Endodermal cell (in vitro differentiated cells): ENCODE results near the gene MGAT5B. TPM values are rescaled to one million over a fixed set of nuclear protein-coding genes. Genes with fewer than 3 reads are reported as not detected.

ENCODE experiments used
- DNase-seq: peaks from one replicate; pipeline ENCODE4 v3.0.0-alpha.2; 2017
- H3K27ac ChIP-seq: 2 replicates; pipeline ENCODE4 v1.5.1; 2013; ENCODE audit warnings: mild to moderate bottlenecking, low read depth, low read length, moderate library complexity
- H3K27me3 ChIP-seq: 2 replicates; pipeline ENCODE4 v1.6.1; 2013; ENCODE audit warnings: mild to moderate bottlenecking, low read length, moderate library complexity; ENCODE audit not compliant: insufficient read depth, control insufficient read depth, poor library complexity, severe bottlenecking
- H3K36me3 ChIP-seq: 2 replicates; pipeline ENCODE4 v1.7.0; 2013; ENCODE audit warnings: mild to moderate bottlenecking, low read length, moderate library complexity; ENCODE audit not compliant: control insufficient read depth, insufficient read depth
- H3K4me1 ChIP-seq: one replicate; pipeline ENCODE4 v1.7.0; 2013; ENCODE audit warnings: low read length; ENCODE audit not compliant: control insufficient read depth, insufficient read depth
- H3K4me3 ChIP-seq: 2 replicates; pipeline ENCODE4 v1.5.1; 2013; ENCODE audit warnings: mild to moderate bottlenecking, low read length, moderate library complexity
- H3K9ac ChIP-seq: 2 replicates; pipeline ENCODE4 v1.6.1; 2013; ENCODE audit warnings: mild to moderate bottlenecking, low read length, moderate library complexity; ENCODE audit not compliant: poor library complexity, severe bottlenecking; ENCODE audit errors: extremely low read depth
- H3K9me3 ChIP-seq: 2 replicates; pipeline ENCODE4 v1.6.1; 2013; ENCODE audit warnings: mild to moderate bottlenecking, low read length, moderate library complexity; ENCODE audit not compliant: control insufficient read depth
- H3K27ac Mint-ChIP-seq: 2 replicates; pipeline ENCODE4 v1.8.0; 2020; ENCODE audit warnings: mixed read lengths
- H3K27me3 Mint-ChIP-seq: 2 replicates; pipeline ENCODE4 v1.8.0; 2021; ENCODE audit warnings: mild to moderate bottlenecking, mixed read lengths; ENCODE audit not compliant: insufficient read depth
- H3K36me3 Mint-ChIP-seq: 2 replicates; pipeline ENCODE4 v1.8.0; 2020; ENCODE audit warnings: low read depth, mixed read lengths
- H3K4me1 Mint-ChIP-seq: 2 replicates; pipeline ENCODE4 v1.8.0; 2020; ENCODE audit warnings: mixed read lengths
- H3K4me3 Mint-ChIP-seq: 2 replicates; pipeline ENCODE4 v1.8.0; 2020; ENCODE audit warnings: mild to moderate bottlenecking, moderate library complexity, mixed read lengths
- H3K9me3 Mint-ChIP-seq: 2 replicates; pipeline ENCODE4 v1.8.0; 2020; ENCODE audit warnings: mild to moderate bottlenecking, mixed read lengths
- CTCF ChIP-seq: fragments of 200-600 bp; sonication (generic); conservative IDR thresholded peaks from 2 replicates; pipeline ENCODE4 v1.5.0; 2021; ENCODE audit warnings: antibody characterized with exemption, mild to moderate bottlenecking
- WGBS, 2 experiments: methylation state at CpG; one replicate each; pipeline versions ENCODE4 v1.1.5 to v1.1.7; 2013; ENCODE audit warnings: missing lambda C conversion rate in 2 of 2, mixed read lengths in 1 of 2; ENCODE audit not compliant: insufficient coverage in 1 of 2, insufficient read length in 1 of 2; 5-methylcytosine and 5-hydroxymethylcytosine counted together
- long read RNA-seq, 4 experiments: library from polyadenylated mRNA in 2 of 4; library from RNA in 1 of 4; library from capped mRNA in 1 of 4; stranded (forward) in 3 of 4; unstranded in 1 of 4; transcript quantifications; one replicate each; pipeline ENCODE4 v2.0.0, GENCODE V29; 2020 to 2021; ENCODE audit warnings: inconsistent platforms in 1 of 4
- polyA plus RNA-seq, 2 experiments: library from polyadenylated mRNA; stranded (reverse); fragments of 50-300 nt; gene quantifications; one replicate each; pipeline ENCODE4 v1.2.3, GENCODE V29; 2013
- total RNA-seq, 2 donors: library from RNA; stranded (reverse); fragmentation: NEBNext Ultra II Directional in 1 of 2; extraction: Animal tissue kit (Norgen Biotek cat#: 25700) in 1 of 2; gene quantifications; 2 replicates in 1 of 2; 3 replicates in 1 of 2; pipeline ENCODE4 v1.2.1, GENCODE V29; 2021

The MGAT5B gene
- total RNA-seq, result 1 to 10 TPM; 2.9 to 3.3 TPM
- polyA plus RNA-seq (2013, experiment 1 of 2), result 7.2 TPM
- 7.2 TPM for polyA plus RNA-seq (2013, experiment 2 of 2)
- long read RNA-seq, experiment 1, partial matches to known transcripts, result 0 of 2 reads
- long read RNA-seq, experiment 1, other reads (novel, unspliced or antisense), result 2 of 2 reads
- long read RNA-seq, experiment 2, partial matches to known transcripts, result 0 of 4 reads
- long read RNA-seq, experiment 2, other reads (novel, unspliced or antisense), result 4 of 4 reads
- long read RNA-seq, experiment 3, result 0 reads
- long read RNA-seq, experiment 4, result 0 reads

GRCh38 chr17:76868176-76868668 lies at the start of gene MGAT5B:
Gene MGAT5B (plus strand): TSS chr17:76868404. CDS start chr17:76869030, 626 bp downstream.
- peak; percentile 98 for DNase-seq
- Mint-ChIP-seq H3K4me3 (peak within 1 kb of the TSS; percentile 51), H3K4me1 (peaks cover 13% of the 10 kb centered on the region), H3K27me3 (peaks cover 28% of the 10 kb centered on the region), H3K27ac (no peak within 1 kb of the TSS), H3K36me3 (no peaks in the 10 kb centered on the region), H3K9me3 (no peaks in the 10 kb centered on the region)
- H3K4me1 ChIP-seq, result no peaks in the 10 kb centered on the region
- no peak within 1 kb of the TSS for H3K9ac ChIP-seq
- H3K27ac ChIP-seq, result no peak within 1 kb of the TSS
- peak; percentile 93 for TF ChIP-seq CTCF
- H3K9me3 ChIP-seq, result no peaks in the 10 kb centered on the region
- H3K27me3 ChIP-seq, result peaks cover 44% of the 10 kb centered on the region
- WGBS, 2 experiments, result 1% methylated on average over 76 of the region's 76 CpGs; no CpG with 5 or more reads in 1 of the 2 experiments
- H3K36me3 ChIP-seq, result no peaks in the 10 kb centered on the region
- H3K4me3 ChIP-seq, result peak within 1 kb of the TSS; percentile 49

- H3K36me3 ChIP-seq, result no peaks in the 10 kb centered on the region
- H3K36me3 Mint-ChIP-seq, result no peaks in the 10 kb centered on the region
- peaks cover 3% of the 10 kb centered on the region for H3K27me3 Mint-ChIP-seq
- H3K9me3 ChIP-seq, result no peaks in the 10 kb centered on the region
- H3K27ac ChIP-seq, result no peak overlapping the region
- no peak overlapping the region for H3K9ac ChIP-seq
- 56% methylated on average over 1 of the region's 1 CpG; no CpG with 5 or more reads in 1 of the 2 experiments for WGBS, 2 experiments
- H3K4me3 Mint-ChIP-seq, result no peak overlapping the region
- H3K9me3 Mint-ChIP-seq, result no peaks in the 10 kb centered on the region
- TF ChIP-seq CTCF, result no peak
- H3K4me3 ChIP-seq, result no peak overlapping the region
- peaks cover 2% of the 10 kb centered on the region for H3K4me1 Mint-ChIP-seq
- H3K27ac Mint-ChIP-seq, result no peak overlapping the region
- no peaks in the 10 kb centered on the region for H3K4me1 ChIP-seq
- H3K27me3 ChIP-seq, result no peaks in the 10 kb centered on the region
- no peak for DNase-seq
Measured at GRCh38 chr17:76820039-76820438, 48.2 kb upstream of the MGAT5B start.

GRCh38 chr17:76820561-76820960 lies 47.6 kb upstream of the MGAT5B start:
- Histone ChIP-seq H3K27ac (no peak overlapping the region), H3K9ac (no peak overlapping the region), H3K4me3 (no peak overlapping the region), H3K27me3 (no peaks in the 10 kb centered on the region), H3K9me3 (no peaks in the 10 kb centered on the region), H3K36me3 (no peaks in the 10 kb centered on the region), H3K4me1 (no peaks in the 10 kb centered on the region)
- WGBS, 2 experiments, result 90 to 100% methylated on average over 3 to 4 of the region's 4 CpGs
- no peak for DNase-seq
- no peak for TF ChIP-seq CTCF
- H3K27me3 Mint-ChIP-seq, result peaks cover 3% of the 10 kb centered on the region
- no peak overlapping the region for H3K27ac Mint-ChIP-seq
- peaks cover 2% of the 10 kb centered on the region for H3K4me1 Mint-ChIP-seq
- no peaks in the 10 kb centered on the region for H3K36me3 Mint-ChIP-seq
- no peak overlapping the region for H3K4me3 Mint-ChIP-seq
- no peaks in the 10 kb centered on the region for H3K9me3 Mint-ChIP-seq
